ENCODE measurements around the gene INPP5A.

Gene INPP5A

DNA sequence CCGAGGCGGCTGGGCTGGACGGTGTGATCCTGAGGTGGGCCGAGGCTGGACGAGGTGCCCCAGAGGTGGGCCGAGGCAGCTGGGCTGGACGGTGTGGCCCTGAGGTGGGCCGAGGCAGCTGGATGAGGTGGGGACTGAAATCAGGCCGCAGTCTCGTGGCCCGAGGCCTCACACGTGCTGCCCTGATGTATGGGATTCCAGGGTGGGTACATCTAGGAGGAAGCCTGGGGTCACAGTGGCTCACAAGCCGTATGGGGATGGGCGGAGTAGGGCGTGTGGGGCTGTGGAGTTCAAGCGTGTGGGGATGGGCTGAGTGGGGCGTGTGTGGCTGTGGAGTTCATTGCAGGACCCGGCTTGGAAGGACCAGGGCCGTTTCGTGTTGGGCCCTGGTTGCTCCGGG lies 260.8 kb downstream of the INPP5A start:
- no peak for TF ChIP-seq ESRRG (CRISPR knock-in tag; IDR thresholded peaks at IDR 0.05)
- TF ChIP-seq, protein P1, sequence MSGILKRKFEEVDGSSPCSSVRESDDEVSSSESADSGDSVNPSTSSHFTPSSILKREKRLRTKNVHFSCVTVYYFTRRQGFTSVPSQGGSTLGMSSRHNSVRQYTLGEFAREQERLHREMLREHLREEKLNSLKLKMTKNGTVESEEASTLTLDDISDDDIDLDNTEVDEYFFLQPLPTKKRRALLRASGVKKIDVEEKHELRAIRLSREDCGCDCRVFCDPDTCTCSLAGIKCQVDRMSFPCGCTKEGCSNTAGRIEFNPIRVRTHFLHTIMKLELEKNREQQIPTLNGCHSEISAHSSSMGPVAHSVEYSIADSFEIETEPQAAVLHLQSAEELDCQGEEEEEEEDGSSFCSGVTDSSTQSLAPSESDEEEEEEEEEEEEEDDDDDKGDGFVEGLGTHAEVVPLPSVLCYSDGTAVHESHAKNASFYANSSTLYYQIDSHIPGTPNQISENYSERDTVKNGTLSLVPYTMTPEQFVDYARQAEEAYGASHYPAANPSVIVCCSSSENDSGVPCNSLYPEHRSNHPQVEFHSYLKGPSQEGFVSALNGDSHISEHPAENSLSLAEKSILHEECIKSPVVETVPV (CRISPR knock-in tag; IDR thresholded peaks at IDR 0.05), result no peak
- TF ChIP-seq BACH2 (CRISPR knock-in tag; IDR thresholded peaks at IDR 0.05; ENCODE audit: borderline replicate concordance), result no peak
- no peak for TF ChIP-seq PPARA (CRISPR knock-in tag; IDR thresholded peaks at IDR 0.05; ENCODE audit: borderline replicate concordance)
- no peak for TF ChIP-seq ZC3H10 (CRISPR knock-in tag; IDR thresholded peaks at IDR 0.05)
- ATAC-seq, result no peak

GRCh38 chr10:132798876-132799275 lies 261.3 kb downstream of the INPP5A start:
- ATAC-seq, result no peak
- TF ChIP-seq ZNF70 (CRISPR knock-in tag; IDR thresholded peaks at IDR 0.05) (no peak), ZNF8 (CRISPR knock-in tag; IDR thresholded peaks at IDR 0.05) (no peak), TOX (CRISPR knock-in tag; IDR thresholded peaks at IDR 0.05; ENCODE audit: borderline replicate concordance) (no peak), GLIS3 (CRISPR knock-in tag; IDR thresholded peaks at IDR 0.05) (no peak), PPARA (CRISPR knock-in tag; IDR thresholded peaks at IDR 0.05; ENCODE audit: borderline replicate concordance) (no peak), RARB (CRISPR knock-in tag; IDR thresholded peaks at IDR 0.05) (no peak), BACH2 (CRISPR knock-in tag; IDR thresholded peaks at IDR 0.05; ENCODE audit: borderline replicate concordance) (no peak), TCF4 (CRISPR knock-in tag; IDR thresholded peaks at IDR 0.05; ENCODE audit: borderline replicate concordance) (no peak), ISL1 (CRISPR knock-in tag; IDR thresholded peaks at IDR 0.05) (no peak)
- TF ChIP-seq, protein P2, sequence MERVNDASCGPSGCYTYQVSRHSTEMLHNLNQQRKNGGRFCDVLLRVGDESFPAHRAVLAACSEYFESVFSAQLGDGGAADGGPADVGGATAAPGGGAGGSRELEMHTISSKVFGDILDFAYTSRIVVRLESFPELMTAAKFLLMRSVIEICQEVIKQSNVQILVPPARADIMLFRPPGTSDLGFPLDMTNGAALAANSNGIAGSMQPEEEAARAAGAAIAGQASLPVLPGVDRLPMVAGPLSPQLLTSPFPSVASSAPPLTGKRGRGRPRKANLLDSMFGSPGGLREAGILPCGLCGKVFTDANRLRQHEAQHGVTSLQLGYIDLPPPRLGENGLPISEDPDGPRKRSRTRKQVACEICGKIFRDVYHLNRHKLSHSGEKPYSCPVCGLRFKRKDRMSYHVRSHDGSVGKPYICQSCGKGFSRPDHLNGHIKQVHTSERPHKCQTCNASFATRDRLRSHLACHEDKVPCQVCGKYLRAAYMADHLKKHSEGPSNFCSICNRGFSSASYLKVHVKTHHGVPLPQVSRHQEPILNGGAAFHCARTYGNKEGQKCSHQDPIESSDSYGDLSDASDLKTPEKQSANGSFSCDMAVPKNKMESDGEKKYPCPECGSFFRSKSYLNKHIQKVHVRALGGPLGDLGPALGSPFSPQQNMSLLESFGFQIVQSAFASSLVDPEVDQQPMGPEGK (CRISPR knock-in tag; IDR thresholded peaks at IDR 0.05; ENCODE audit: borderline replicate concordance), result no peak

- TF ChIP-seq, protein P2 (CRISPR knock-in tag; IDR thresholded peaks at IDR 0.05; ENCODE audit: borderline replicate concordance), result no peak
- TF ChIP-seq, protein P3, sequence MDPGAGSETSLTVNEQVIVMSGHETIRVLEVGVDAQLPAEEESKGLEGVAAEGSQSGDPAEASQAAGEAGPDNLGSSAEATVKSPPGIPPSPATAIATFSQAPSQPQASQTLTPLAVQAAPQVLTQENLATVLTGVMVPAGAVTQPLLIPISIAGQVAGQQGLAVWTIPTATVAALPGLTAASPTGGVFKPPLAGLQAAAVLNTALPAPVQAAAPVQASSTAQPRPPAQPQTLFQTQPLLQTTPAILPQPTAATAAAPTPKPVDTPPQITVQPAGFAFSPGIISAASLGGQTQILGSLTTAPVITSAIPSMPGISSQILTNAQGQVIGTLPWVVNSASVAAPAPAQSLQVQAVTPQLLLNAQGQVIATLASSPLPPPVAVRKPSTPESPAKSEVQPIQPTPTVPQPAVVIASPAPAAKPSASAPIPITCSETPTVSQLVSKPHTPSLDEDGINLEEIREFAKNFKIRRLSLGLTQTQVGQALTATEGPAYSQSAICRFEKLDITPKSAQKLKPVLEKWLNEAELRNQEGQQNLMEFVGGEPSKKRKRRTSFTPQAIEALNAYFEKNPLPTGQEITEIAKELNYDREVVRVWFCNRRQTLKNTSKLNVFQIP (CRISPR knock-in tag; IDR thresholded peaks at IDR 0.05; ENCODE audit: borderline replicate concordance, low read depth), result no peak
- TF ChIP-seq ARNTL (CRISPR knock-in tag; IDR thresholded peaks at IDR 0.05; ENCODE audit: borderline replicate concordance, low read depth), result no peak
- no peak for TF ChIP-seq ISL1 (CRISPR knock-in tag; IDR thresholded peaks at IDR 0.05)
- TF ChIP-seq RARB (CRISPR knock-in tag; IDR thresholded peaks at IDR 0.05), result no peak
- TF ChIP-seq TCF4 (CRISPR knock-in tag; IDR thresholded peaks at IDR 0.05; ENCODE audit: borderline replicate concordance), result no peak
- TF ChIP-seq GLIS3 (CRISPR knock-in tag; IDR thresholded peaks at IDR 0.05), result no peak
- no peak for TF ChIP-seq PPARA (CRISPR knock-in tag; IDR thresholded peaks at IDR 0.05; ENCODE audit: borderline replicate concordance)
- TF ChIP-seq ESRRG (CRISPR knock-in tag; IDR thresholded peaks at IDR 0.05), result no peak
- TF ChIP-seq ZFP3 (CRISPR knock-in tag; IDR thresholded peaks at IDR 0.05), result no peak
- TF ChIP-seq CSDC2 (CRISPR knock-in tag; IDR thresholded peaks at IDR 0.05), result no peak
- TF ChIP-seq TOX (CRISPR knock-in tag; IDR thresholded peaks at IDR 0.05; ENCODE audit: borderline replicate concordance), result no peak
- no peak for TF ChIP-seq OSR1 (CRISPR knock-in tag; IDR thresholded peaks at IDR 0.05)
- TF ChIP-seq, protein P4, sequence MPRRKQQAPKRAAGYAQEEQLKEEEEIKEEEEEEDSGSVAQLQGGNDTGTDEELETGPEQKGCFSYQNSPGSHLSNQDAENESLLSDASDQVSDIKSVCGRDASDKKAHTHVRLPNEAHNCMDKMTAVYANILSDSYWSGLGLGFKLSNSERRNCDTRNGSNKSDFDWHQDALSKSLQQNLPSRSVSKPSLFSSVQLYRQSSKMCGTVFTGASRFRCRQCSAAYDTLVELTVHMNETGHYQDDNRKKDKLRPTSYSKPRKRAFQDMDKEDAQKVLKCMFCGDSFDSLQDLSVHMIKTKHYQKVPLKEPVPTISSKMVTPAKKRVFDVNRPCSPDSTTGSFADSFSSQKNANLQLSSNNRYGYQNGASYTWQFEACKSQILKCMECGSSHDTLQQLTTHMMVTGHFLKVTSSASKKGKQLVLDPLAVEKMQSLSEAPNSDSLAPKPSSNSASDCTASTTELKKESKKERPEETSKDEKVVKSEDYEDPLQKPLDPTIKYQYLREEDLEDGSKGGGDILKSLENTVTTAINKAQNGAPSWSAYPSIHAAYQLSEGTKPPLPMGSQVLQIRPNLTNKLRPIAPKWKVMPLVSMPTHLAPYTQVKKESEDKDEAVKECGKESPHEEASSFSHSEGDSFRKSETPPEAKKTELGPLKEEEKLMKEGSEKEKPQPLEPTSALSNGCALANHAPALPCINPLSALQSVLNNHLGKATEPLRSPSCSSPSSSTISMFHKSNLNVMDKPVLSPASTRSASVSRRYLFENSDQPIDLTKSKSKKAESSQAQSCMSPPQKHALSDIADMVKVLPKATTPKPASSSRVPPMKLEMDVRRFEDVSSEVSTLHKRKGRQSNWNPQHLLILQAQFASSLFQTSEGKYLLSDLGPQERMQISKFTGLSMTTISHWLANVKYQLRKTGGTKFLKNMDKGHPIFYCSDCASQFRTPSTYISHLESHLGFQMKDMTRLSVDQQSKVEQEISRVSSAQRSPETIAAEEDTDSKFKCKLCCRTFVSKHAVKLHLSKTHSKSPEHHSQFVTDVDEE (CRISPR knock-in tag; IDR thresholded peaks at IDR 0.05), result no peak
- ATAC-seq, result no peak
Observed at GRCh38 chr10:132799865-132800264, 262.3 kb downstream of the INPP5A start.

All from SK-N-SH treated with all-trans-retinoic acid at 6 μM for 48 hours (cell line).